ENCODE measurements around the gene AP3S1.

AP3S1 gene

GRCh38 chr5:115941051-115941675 lies 99.4 kb downstream of the AP3S1 start:
- DNase-seq: no peak

GRCh38 chr5:115944501-115944900 lies 102.8 kb downstream of the AP3S1 start:
- no peak for DNase-seq

GRCh38 chr5:115946655-115947054 lies 104.9 kb downstream of the AP3S1 start:
- DNase-seq: no peak

- DNase-seq: no peak
Observed at GRCh38 chr5:115947260-115947659, 105.5 kb downstream of the AP3S1 start.

- no peak for DNase-seq
Observed at GRCh38 chr5:115948091-115948534, 106.4 kb downstream of the AP3S1 start.

- DNase-seq: no peak
Observed at GRCh38 chr5:115949096-115949495, 107.4 kb downstream of the AP3S1 start.

- DNase-seq: no peak
Observed at GRCh38 chr5:115952588-115952987, 110.9 kb downstream of the AP3S1 start.

- DNase-seq: no peak
Observed at GRCh38 chr5:115954144-115954543, 112.4 kb downstream of the AP3S1 start.

GRCh38 chr5:115956957-115957356 lies 115.2 kb downstream of the AP3S1 start:
- no peak for DNase-seq

GRCh38 chr5:115961381-115962238 lies 119.9 kb downstream of the AP3S1 start:
- peak in 1 of 2 experiments; percentile 37 for DNase-seq

GRCh38 chr5:115962239-115962564 lies 120.5 kb downstream of the AP3S1 start, which contains the start of gene LVRN:
Gene LVRN (plus strand): TSS chr5:115962475. CDS start chr5:115962618, 143 bp downstream.
- DNase-seq: no peak

- peak in 1 of 2 experiments; percentile 36 for DNase-seq
Observed at GRCh38 chr5:115962565-115963402, 121.0 kb downstream of the AP3S1 start.

- DNase-seq: no peak
Observed at GRCh38 chr5:115963566-115963965, 121.8 kb downstream of the AP3S1 start.

Data from NCI-H526 (cell line).